Measurements from ENCODE around the gene SLC2A13.
A peak's percentile ranks its signal among the peaks of the same experiment; 100 is the strongest.
"Not testable (repeated sequence)": the region's sequence is repeated elsewhere in the genome, so short reads cannot be mapped to it uniquely, and the experiment has no call there.

Gene SLC2A13

DNA sequence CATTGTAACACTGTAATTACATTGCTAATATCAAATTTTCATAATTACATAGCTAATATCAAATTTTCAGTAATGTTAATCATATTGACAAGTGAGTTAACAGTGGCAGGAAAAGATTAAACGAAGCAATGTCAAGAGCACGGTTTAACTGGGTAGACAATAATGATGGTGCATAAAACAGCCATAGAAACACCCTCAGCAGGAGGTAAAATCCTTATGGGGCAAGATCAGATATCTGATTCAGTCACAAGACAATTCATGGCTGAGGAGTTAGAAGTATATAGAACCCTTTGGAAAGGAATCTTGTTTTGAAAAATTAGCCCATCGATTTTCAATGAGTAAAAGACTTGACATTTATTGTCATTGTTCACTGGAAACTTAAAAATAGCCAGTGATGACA is 190.6 kb downstream of the SLC2A13 start:
- no peaks in the 10 kb centered on the region for H3K36me3 Mint-ChIP-seq
- H3K4me1 Mint-ChIP-seq: no peaks in the 10 kb centered on the region
- H3K4me3 Mint-ChIP-seq: no peak overlapping the region
- ATAC-seq: no peak
- no peak for DNase-seq (ENCODE audit: low spot score in 2 of 2)
- no peaks in the 10 kb centered on the region for H3K9me3 Mint-ChIP-seq
- no peak overlapping the region for H3K27ac Mint-ChIP-seq

DNA sequence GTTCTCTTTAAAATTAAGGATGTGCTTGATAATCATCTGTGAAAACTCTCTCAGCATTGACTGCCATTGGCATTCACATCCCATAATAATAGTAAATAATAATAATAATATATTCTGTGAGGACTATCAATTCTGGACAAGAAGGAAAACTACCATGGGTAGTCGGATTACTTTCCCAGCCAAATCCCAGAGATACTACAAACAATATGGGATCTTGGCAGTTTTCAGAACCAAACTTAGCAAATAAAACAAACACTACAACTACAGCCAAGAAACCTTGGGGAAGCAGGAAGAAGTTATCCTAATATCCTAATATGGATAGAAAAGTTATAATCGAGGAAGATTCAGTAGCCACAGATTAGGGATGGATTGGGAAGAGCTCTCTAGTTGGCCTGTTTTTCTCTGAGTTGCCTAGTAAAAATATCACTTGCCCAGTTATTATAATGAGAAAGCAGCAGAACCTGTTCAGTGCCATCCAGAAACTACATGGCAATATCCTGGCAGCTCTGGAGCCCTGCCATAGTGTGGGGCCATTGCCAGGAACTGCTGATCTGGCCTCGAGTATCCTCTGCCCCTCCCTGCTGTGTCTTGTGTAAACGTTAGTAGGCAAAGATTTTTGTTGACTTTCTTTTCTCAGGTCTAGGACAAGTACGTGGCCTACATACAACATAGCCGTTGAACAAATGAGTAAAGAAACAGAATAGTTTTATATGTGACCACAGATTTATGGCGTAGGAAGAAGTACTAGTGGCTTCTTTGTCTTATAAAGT is 193.5 kb downstream of the SLC2A13 start:
- H3K27ac Mint-ChIP-seq: no peak overlapping the region
- no peak overlapping the region for H3K4me3 Mint-ChIP-seq
- H3K9me3 Mint-ChIP-seq: no peaks in the 10 kb centered on the region
- no peak for ATAC-seq
- H3K4me1 Mint-ChIP-seq: no peaks in the 10 kb centered on the region
- DNase-seq (ENCODE audit: low spot score in 2 of 2): no peak
- no peaks in the 10 kb centered on the region for H3K36me3 Mint-ChIP-seq

DNA sequence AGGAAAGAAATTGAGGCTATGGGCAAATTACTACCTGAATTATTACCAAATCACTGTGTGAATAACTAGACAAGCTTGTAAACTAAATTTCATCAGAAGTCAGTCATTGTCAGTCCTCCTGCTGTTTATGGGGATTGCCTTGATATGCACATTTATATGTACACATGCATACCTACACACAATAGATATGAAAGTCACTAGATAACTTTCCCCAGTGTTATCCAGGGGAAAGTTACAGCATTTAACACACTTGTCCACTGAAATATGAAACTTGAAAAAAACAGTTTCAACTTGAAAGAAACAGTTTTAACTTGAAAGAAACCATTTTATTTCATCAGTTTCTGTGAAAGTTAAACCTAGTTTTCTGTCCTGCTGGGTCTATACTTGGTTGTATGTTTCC is 199.6 kb downstream of the SLC2A13 start:
- Mint-ChIP-seq H3K4me1 (peaks cover 4% of the 10 kb centered on the region), H3K9me3 (no peaks in the 10 kb centered on the region), H3K27ac (no peak overlapping the region), H3K36me3 (no peaks in the 10 kb centered on the region), H3K4me3 (no peak overlapping the region)
- no peak for DNase-seq (ENCODE audit: low spot score in 2 of 2)
- no peak for ATAC-seq

DNA sequence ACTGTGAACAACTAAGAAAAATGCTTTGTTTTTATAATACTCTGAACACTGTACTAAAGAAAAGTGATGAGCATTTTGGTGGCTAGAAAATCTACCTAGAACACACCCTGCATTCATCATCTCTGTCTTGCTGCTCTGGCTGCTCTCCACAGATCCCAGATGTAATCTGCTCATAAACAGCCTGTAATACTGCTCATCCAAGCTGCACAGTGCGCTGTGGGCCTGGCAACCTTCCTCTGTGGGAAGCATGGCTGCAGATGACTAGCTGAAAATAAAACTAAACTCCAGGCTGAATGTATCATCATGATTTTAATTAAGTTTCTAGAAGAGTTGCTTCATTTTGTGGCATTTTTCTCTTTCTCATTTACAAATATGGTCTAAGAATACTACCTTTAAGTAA is 200.7 kb downstream of the SLC2A13 start:
- Mint-ChIP-seq H3K36me3 (no peaks in the 10 kb centered on the region), H3K4me1 (peaks cover 4% of the 10 kb centered on the region), H3K27ac (no peak overlapping the region), H3K4me3 (no peak overlapping the region), H3K9me3 (no peaks in the 10 kb centered on the region)
- ATAC-seq (no peak), DNase-seq (ENCODE audit: low spot score in 2 of 2) (no peak)

DNA sequence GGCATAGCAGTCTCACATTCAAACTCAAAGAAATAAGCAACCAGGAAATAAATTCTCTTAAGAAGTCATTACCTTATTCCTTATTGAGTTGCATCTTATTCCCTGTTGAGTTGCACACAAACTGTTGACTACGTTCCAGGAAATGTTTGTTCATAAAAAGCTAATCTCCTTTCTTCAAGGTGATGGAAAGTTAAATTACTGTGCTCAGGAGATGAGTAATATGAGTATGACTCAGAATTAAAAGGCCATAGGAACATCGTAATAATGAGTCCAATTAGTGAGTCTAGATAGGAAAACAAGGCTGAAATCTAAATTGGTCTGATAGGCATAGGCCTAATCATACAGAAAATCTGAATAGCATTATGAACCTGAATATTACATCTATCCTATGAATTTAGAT is 203.1 kb downstream of the SLC2A13 start:
- no peaks in the 10 kb centered on the region for H3K9me3 Mint-ChIP-seq
- H3K27ac Mint-ChIP-seq: no peak overlapping the region
- DNase-seq (ENCODE audit: low spot score in 2 of 2) (no peak), ATAC-seq (peak; percentile 70)
- no peak overlapping the region for H3K4me3 Mint-ChIP-seq
- H3K36me3 Mint-ChIP-seq: no peaks in the 10 kb centered on the region
- peaks cover 4% of the 10 kb centered on the region for H3K4me1 Mint-ChIP-seq

DNA sequence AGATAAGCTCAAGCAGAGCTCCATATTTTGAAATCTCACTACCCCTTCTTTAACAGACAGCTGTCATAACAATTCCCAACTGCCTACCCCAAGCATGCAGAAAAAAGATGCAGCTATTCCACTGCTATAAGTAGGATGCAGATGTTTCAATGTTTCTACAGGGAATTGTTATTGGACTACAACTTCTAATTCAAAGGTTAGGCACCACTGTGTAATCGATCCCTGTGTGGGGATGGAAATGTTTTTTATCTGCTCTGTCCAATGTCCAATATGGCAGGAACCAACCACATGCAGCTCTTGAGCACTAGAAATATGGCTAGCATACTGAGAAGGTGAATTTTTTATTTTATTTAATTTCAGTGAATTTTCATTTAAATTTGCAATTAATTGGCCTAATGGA is 208.6 kb downstream of the SLC2A13 start:
- ATAC-seq (no peak), DNase-seq (ENCODE audit: low spot score in 2 of 2) (no peak)
- no peak overlapping the region for H3K27ac Mint-ChIP-seq
- H3K4me1 Mint-ChIP-seq: no peaks in the 10 kb centered on the region
- no peak overlapping the region for H3K4me3 Mint-ChIP-seq
- H3K9me3 Mint-ChIP-seq: peaks cover 3% of the 10 kb centered on the region
- H3K36me3 Mint-ChIP-seq: no peaks in the 10 kb centered on the region

DNA sequence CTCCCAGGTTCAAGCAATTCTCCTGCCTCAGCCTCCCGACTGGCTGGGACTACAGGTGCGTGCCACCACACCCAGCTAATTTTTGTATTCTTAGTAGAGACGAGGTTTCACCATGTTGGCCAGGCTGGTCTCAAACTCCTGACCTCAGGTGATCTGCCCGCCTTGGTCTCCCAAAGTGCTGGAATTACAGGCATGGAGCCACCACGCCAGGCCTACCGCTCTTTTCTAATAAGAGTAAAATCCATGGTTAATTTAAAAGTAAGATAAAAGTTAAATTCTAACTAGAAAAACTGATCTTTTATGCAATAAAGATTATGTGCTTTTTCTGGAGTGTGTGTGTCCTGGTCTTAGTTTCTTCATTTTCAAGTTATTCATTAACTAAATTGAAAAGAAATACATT is 212.5 kb downstream of the SLC2A13 start:
- H3K36me3 Mint-ChIP-seq; DNase-seq (ENCODE audit: low spot score in 2 of 2); ATAC-seq; H3K9me3 Mint-ChIP-seq; H3K27ac Mint-ChIP-seq; H3K4me1 Mint-ChIP-seq; H3K4me3 Mint-ChIP-seq: not testable (repeated sequence)

DNA sequence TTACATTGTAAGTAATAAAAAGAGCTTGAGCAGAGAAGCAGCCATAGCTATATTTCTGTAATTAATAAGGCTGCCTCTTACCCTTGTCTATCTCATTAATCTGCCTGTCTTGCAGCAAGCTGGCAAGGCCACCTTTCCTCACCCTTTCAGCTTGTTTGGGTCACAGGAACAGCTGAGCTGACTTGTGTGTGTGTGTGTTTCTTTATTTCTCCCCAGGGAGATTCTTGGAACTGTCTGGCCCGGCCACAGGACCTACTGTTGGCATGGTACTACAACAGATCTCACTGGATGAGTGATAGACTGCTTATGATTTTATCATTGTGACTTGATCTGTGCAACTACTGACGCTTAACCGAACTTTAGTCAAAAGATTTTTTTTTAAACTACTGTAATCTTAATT is 213.7 kb downstream of the SLC2A13 start:
- no peak overlapping the region for H3K4me3 Mint-ChIP-seq
- H3K36me3 Mint-ChIP-seq: no peaks in the 10 kb centered on the region
- H3K9me3 Mint-ChIP-seq: peaks cover 3% of the 10 kb centered on the region
- no peak overlapping the region for H3K27ac Mint-ChIP-seq
- H3K4me1 Mint-ChIP-seq: no peaks in the 10 kb centered on the region
- DNase-seq (ENCODE audit: low spot score in 2 of 2) (no peak), ATAC-seq (no peak)

DNA sequence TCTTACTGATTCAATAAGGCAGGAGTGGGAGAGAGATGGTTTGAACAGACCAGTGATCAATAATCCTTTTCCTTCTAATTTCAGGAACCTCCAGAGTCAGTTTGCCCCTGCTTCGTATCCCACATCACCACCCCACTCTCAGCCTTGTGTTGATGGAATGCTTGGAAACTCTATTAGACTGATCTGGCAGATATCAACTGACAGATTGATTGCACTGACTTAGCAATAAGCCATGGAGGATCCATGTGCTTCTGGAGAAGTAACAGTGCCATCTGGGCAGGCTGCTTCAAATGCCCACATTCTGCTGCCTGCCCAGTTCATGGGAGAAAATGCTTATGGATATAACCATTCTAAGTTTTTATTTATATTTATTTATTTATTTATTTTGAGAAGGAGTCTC is 218.0 kb downstream of the SLC2A13 start:
- H3K27ac Mint-ChIP-seq: no peak overlapping the region
- ATAC-seq (no peak), DNase-seq (ENCODE audit: low spot score in 2 of 2) (no peak)
- H3K4me3 Mint-ChIP-seq: no peak overlapping the region
- H3K4me1 Mint-ChIP-seq: no peaks in the 10 kb centered on the region
- H3K9me3 Mint-ChIP-seq: no peaks in the 10 kb centered on the region
- no peaks in the 10 kb centered on the region for H3K36me3 Mint-ChIP-seq

DNA sequence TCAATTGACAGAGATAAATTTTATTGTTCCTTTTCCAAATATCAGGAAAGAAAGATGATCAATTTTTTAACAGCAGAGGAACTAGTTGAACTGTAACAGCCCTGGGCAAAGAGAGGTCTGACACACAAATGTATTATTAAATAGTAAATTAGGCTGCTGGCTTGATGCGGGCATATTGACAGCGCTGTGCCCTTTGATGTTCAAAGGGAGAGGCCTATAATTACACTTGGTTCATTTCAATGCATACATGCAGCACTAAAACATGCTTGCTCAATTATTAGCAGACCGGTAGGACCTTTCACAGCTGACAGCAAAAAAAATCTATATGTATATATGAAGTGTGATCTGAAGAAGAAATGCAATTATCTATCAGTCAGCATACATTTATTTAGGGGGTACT is 219.8 kb downstream of the SLC2A13 start:
- no peak overlapping the region for H3K4me3 Mint-ChIP-seq
- no peak overlapping the region for H3K27ac Mint-ChIP-seq
- ATAC-seq (no peak), DNase-seq (ENCODE audit: low spot score in 2 of 2) (no peak)
- no peaks in the 10 kb centered on the region for H3K36me3 Mint-ChIP-seq
- H3K4me1 Mint-ChIP-seq: no peaks in the 10 kb centered on the region
- no peaks in the 10 kb centered on the region for H3K9me3 Mint-ChIP-seq

DNA sequence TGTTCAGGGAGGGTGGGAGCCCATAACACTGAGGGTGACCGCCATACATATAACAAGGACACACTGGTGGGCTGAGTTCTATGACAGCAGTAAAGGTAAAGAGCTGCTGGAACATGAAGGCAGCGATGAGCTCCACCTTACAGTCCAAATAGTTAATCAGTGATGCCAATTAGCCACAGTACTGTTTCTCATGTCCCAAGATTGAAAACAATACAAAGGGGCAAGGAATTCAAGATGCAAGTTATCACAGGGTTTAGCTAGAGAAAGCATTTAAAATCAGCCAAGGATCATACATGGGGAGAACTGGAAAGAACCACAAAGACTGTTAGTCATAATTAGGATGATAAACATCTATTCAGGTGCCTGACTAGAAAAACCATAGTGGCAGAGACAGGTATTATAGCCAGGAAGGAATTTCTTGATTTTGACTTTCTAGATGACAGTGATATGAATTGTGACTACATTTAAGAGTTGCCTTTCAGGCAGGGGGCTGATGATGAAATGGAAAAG is 221.2 kb downstream of the SLC2A13 start:
- Mint-ChIP-seq H3K4me1 (no peaks in the 10 kb centered on the region), H3K36me3 (no peaks in the 10 kb centered on the region), H3K27ac (no peak overlapping the region), H3K9me3 (peaks cover 2% of the 10 kb centered on the region), H3K4me3 (no peak overlapping the region)
- no peak for DNase-seq (ENCODE audit: low spot score in 2 of 2)
- ATAC-seq: no peak

DNA sequence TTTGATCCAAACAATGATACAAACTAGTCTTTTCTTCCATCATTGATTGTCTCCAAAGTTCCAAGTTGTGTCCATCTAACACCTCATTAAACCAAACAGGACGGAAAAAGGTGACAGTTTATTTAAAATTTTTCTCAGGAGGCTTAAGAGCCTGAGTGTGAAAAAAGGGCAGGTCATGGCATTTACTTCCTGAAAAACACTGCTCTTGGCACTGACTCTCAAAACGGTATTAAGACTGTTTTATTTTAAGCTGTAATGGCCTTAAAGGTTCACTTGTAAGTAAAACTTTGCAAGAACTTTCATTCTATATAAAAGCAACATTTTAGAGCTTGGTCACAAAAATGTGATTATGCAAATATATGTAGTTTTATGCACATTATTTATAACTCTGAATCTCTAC is 222.5 kb downstream of the SLC2A13 start:
- no peak for ATAC-seq
- Mint-ChIP-seq H3K36me3 (no peaks in the 10 kb centered on the region), H3K4me3 (no peak overlapping the region), H3K9me3 (peaks cover 3% of the 10 kb centered on the region), H3K27ac (no peak overlapping the region), H3K4me1 (no peaks in the 10 kb centered on the region)
- DNase-seq (ENCODE audit: low spot score in 2 of 2): no peak

DNA sequence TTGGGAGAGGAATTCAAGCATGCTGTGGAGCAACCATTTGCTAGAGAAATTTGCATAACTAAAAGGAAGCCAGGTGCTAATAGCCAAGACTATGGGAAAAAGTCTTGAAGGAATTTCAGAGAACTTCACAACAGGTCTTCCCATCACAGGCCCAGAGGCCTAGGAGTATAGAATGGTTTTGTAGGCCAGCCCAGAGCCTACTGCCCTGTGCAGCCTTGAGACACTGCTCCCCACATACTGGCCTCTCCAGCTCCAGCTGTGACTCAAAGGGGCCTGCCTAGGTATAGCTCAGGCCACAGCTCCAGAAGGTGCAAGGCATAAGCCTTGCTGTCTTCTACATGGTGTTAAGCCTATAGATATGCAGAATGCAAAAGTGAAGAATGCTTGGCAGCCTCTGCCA is 227.1 kb downstream of the SLC2A13 start:
- no peak for DNase-seq (ENCODE audit: low spot score in 2 of 2)
- no peak for ATAC-seq
- no peaks in the 10 kb centered on the region for H3K4me1 Mint-ChIP-seq
- H3K9me3 Mint-ChIP-seq: peaks cover 5% of the 10 kb centered on the region
- H3K36me3 Mint-ChIP-seq: no peaks in the 10 kb centered on the region
- no peak overlapping the region for H3K27ac Mint-ChIP-seq
- no peak overlapping the region for H3K4me3 Mint-ChIP-seq

DNA sequence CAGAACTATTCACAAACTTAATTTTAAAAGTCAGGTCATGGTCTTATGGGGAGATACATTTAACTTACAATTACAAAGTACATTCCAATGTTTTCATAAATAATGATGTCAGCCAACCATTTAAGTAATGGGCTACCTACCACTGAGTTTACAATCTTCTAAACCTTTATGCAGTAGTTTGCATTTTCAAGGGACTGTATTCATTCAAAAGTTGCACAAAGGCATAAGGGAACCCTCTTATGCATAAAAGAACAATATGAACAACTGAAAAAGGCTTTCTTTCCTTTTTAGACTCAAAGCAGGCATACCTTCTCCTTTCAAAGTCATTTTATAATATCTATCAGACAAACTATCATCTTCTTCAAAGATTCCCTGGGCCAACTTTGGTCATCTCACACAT is 230.2 kb downstream of the SLC2A13 start:
- Mint-ChIP-seq H3K4me1 (no peaks in the 10 kb centered on the region), H3K36me3 (no peaks in the 10 kb centered on the region), H3K4me3 (no peak overlapping the region), H3K27ac (no peak overlapping the region), H3K9me3 (peaks cover 5% of the 10 kb centered on the region)
- DNase-seq (ENCODE audit: low spot score in 2 of 2) (no peak), ATAC-seq (no peak)

DNA sequence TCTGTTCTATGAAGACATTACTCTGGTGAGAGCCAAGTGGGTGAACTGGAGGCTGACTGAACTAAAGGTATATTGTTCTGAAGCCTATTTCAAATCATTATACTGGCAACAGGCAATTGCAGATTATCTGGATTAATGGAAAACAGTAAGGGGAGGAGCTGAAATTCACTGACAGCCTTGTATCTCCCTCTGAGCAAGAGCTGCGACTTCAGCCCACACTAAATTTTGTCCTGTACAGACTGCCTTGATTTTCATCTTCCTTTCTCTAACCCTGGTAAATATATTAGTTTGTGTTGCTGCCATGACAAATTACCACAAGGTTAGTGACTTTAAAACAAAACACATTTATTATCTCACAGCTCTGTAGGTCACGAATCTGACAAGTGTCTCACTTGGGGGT is 231.1 kb downstream of the SLC2A13 start:
- no peak for ATAC-seq
- H3K4me1 Mint-ChIP-seq: no peaks in the 10 kb centered on the region
- peaks cover 3% of the 10 kb centered on the region for H3K9me3 Mint-ChIP-seq
- no peaks in the 10 kb centered on the region for H3K36me3 Mint-ChIP-seq
- no peak overlapping the region for H3K27ac Mint-ChIP-seq
- DNase-seq (ENCODE audit: low spot score in 2 of 2): no peak
- no peak overlapping the region for H3K4me3 Mint-ChIP-seq

DNA sequence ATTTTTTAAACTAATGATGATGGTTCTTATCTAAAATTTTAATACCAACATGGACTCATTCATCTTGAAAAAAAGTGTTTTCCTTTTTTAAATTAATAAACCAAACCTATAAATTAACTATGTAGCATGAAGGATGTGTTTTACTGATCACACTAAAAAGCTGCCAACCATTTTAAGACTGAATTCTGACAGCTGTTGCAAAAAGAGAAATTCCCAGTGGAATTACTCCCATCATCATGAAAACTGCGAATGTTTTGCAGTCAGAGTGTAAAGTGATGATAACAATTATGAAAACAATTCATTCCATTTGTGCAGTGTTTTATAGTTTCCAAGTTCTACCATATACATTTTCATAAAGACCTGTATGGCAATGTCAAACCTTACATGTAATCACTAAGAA is 232.8 kb downstream of the SLC2A13 start:
- H3K4me1 Mint-ChIP-seq: no peaks in the 10 kb centered on the region
- no peak overlapping the region for H3K27ac Mint-ChIP-seq
- no peak for DNase-seq (ENCODE audit: low spot score in 2 of 2)
- no peak for ATAC-seq
- H3K9me3 Mint-ChIP-seq: no peaks in the 10 kb centered on the region
- H3K36me3 Mint-ChIP-seq: no peaks in the 10 kb centered on the region
- no peak overlapping the region for H3K4me3 Mint-ChIP-seq

DNA sequence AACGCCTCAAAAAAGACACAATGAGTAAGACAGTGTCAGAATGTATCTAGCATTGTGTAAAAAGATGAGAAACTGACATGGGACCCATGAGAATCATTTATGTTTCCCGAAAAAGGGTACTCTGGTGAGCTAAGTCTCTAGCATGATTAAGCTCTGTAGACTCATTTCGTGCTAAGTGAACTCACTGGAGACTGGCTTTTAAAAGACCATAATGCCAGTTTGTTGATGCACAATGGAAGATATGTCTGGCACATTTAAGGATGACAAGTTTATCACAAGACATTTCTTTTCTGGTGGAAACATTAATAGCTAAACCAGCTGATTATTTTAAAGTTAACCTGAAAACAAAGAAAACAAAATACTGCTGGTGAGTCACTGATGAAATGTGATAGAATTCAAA is 233.5 kb downstream of the SLC2A13 start:
- no peaks in the 10 kb centered on the region for H3K4me1 Mint-ChIP-seq
- ATAC-seq (peak; percentile 64), DNase-seq (ENCODE audit: low spot score in 2 of 2) (no peak)
- H3K27ac Mint-ChIP-seq: no peak overlapping the region
- no peaks in the 10 kb centered on the region for H3K36me3 Mint-ChIP-seq
- H3K9me3 Mint-ChIP-seq: no peaks in the 10 kb centered on the region
- H3K4me3 Mint-ChIP-seq: no peak overlapping the region

Data from stimulated activated effector memory CD8-positive, alpha-beta T cell treated with anti-CD3 and anti-CD28 coated beads, Interleukin-12 subunit alpha, Interleukin-12 subunit beta, amount 100 ng/mL, for 72 hours (primary cell).